GM18498 (cell line): Measurements from ENCODE around the gene SPO11.

Source experiments
- ATAC-seq: cut with Tn5 transposase; IDR thresholded peaks from one replicate; pipeline ENCODE4 v1.9.1; 2021; ENCODE audit warnings: mild to moderate bottlenecking, moderate library complexity; ENCODE audit not compliant: unreplicated experiment

The SPO11 gene

DNA sequence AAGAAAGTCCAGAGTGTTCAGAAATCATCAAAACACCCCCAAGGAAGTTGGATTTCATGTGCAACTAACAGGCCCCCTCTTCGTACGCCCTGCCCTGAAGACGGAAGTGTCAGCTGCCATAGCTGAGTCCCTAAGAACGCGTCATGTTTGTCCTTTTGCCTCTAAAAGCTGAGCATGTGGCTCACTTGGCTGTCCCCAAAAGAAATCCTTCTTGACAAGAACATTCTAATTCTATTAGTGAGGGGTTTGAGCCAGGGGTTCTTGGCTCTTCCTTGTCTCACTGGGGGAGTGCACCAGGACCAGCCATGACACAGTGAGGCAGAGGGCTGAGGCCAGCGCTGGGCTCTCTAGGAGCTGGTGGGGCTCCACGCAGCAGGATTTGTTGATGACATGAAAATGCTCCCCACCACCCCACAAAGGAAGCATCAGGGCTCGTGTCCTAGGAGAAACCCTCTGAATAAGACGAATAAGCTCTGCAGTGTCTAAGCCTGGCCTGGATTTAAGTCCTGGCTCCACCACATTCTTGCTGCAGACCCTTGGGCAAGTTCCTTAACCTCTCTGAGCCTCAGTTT lies 20.0 kb upstream of the SPO11 start:
- no peak for ATAC-seq

- ATAC-seq, result no peak
These were observed 18.6 kb upstream of the SPO11 start for GRCh38 chr20:57310821-57311514.

DNA sequence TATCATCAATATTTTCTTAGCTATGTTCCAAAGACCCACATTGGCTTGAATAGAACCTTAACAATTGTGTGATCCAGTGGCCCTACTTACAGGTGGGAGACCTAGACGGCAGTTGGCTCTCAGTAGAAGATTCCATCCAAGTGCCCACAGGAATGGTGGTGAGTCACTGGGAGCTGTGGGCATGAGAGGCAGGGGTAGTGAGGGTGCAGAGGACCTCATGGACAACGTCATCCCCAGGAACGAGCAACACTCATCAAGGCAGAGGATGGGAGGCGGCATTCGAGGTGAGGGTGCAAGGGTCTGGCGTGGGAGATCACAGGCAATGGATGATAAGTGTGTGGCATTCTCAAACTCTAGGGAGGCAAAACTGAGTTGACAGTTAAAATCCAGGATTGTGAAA lies 17.5 kb upstream of the SPO11 start:
- ATAC-seq, result no peak

DNA sequence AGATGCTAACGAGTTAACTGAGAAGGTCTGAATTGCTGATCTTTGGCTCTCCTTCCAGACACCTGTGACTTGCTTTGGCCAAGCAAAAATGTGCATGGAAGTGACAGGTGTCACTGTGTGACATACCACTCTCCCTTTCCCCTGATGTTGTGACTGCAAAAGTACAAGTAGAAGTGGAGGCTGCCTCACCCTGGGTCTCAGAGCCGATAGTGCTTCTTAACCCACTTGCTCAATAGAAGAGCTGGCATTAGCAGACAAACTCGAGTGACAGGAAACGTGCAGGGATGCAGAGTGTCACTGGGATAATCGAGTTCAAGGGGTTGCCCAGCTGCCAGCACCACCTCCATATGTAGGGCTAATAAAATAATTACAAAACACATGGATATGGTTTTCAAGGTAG lies 16.4 kb upstream of the SPO11 start:
- no peak for ATAC-seq

GRCh38 chr20:57313951-57314350 lies 15.7 kb upstream of the SPO11 start:
- no peak for ATAC-seq

- no peak for ATAC-seq
These were observed 14.3 kb upstream of the SPO11 start for GRCh38 chr20:57315083-57315975.

- no peak for ATAC-seq
These were observed 13.6 kb upstream of the SPO11 start for GRCh38 chr20:57315976-57316480.

DNA sequence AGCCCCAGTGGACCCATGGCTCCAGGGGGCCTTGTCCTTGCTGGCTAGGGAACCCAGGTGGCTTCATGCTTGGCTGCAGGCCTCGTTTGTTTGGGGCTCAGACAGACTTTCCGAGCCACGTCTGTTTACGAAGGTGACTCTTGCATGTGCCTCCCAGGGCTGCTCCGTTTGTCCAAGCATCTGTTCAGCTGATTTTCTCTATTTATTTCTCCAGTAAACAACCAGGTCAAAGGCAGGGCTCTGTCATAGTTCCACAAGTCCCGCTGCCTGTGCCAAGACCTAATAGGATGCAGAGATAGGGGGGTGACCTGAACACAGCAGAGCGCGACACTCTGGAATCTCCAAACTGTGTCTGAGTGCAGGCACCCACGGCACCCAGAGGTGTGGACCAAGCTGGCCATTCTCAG lies 12.8 kb upstream of the SPO11 start:
- no peak for ATAC-seq

GRCh38 chr20:57317316-57317788 lies 12.3 kb upstream of the SPO11 start:
- ATAC-seq, result no peak

GRCh38 chr20:57317789-57318371 lies 11.7 kb upstream of the SPO11 start:
- no peak for ATAC-seq

GRCh38 chr20:57319584-57319983 lies 10.0 kb upstream of the SPO11 start:
- ATAC-seq, result no peak

DNA sequence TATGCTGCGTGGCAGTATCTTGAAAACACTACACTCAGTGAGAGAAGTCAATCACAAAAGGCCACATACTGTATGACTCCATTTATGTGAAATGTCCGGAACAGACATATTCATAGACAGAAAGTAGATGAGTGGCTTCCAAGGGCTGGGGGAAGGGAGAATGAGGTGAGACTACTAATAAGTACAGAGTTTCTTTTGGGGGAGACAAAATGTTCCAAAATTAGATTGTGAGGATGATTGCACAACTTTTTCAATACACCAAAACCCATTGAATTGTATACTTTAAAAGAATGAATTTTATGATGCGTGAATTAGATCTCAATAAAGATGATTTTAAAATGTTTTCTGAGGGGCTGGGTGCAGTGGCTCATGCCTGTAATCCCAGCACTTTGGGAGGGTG lies 9.2 kb upstream of the SPO11 start:
- ATAC-seq, result no peak

GRCh38 chr20:57321142-57321541 lies 8.5 kb upstream of the SPO11 start:
- no peak for ATAC-seq

DNA sequence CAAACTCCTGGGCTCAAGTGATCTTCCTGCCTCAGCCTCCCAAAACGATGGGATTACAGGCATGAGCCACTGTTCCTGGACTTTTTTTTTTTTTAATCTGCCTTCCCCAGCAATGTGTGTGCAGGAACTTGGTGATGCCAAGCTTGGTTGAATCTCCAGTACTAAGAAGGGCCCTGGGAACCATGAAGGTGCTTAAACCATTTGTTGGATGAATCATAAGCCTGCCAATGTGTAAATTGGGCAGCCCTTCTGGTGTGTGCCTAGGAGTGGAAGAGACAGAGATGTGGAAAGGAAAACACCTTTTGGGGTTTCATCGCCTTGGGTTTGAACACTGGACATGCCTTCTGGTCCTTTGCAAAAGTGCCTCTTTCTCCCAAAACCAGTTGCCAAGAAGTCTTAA lies 7.1 kb upstream of the SPO11 start:
- ATAC-seq, result no peak

- no peak for ATAC-seq
These were observed 6.6 kb upstream of the SPO11 start for GRCh38 chr20:57323034-57323433.

- no peak for ATAC-seq
These were observed 3.8 kb upstream of the SPO11 start for GRCh38 chr20:57325632-57326356.

- no peak for ATAC-seq
These were observed 2.7 kb upstream of the SPO11 start for GRCh38 chr20:57326667-57327455.

- no peak for ATAC-seq
These were observed 1.8 kb upstream of the SPO11 start for GRCh38 chr20:57327820-57328219.

DNA sequence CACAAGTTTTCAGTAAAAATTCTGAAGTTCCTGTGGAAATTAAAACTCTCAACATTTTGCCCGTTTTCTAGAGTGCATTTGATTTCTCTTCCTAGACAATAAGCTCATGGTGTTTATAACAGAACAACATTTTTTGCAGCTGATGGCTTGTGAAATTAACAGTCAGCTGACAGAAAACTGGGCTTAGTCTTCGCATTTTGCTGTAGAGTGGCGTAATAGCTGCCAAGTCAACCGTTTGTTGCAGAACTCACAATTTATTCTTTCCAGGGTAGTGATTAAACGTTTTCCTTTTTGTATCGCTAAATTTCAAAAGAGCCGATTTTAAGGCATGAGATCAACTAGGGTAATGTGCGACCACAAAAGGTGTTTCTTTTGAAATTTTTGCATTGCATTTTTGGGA lies 1.4 kb downstream of the SPO11 start:
- ATAC-seq, result no peak
